WTC11 (cell line): ENCODE data around the gene SLC25A25. TPM values are rescaled to one million over a fixed set of nuclear protein-coding genes. Genes with fewer than 3 reads are reported as not detected.

Experiments
- ATAC-seq: fragments of 200-7000 bp; cut with Tn5 transposase; 2 replicates; pipeline ENCODE4 v1.10.0; 2021; ENCODE audit warnings: mild to moderate bottlenecking, moderate library complexity
- CTCF ChIA-PET: fragments of 300-600 bp; sonication (Branson Sonifier 250); formaldehyde crosslinking; loops from one replicate; lab custom pipeline; 2021; ENCODE audit warnings: antibody characterized with exemption; lab: Charles Lee
- POLR2A ChIA-PET: fragments of 350-600 bp; sonication (Branson Sonifier 250); formaldehyde crosslinking; loops from one replicate; lab custom pipeline; 2021; ENCODE audit warnings: antibody characterized with exemption; lab: Charles Lee
- DNase-seq: peaks from one replicate; pipeline ENCODE4 v3.0.0; 2021; ENCODE audit warnings: low spot score
- H3K27ac Mint-ChIP-seq: 2 replicates; pipeline ENCODE4 v1.8.0; 2021; ENCODE audit warnings: mixed read lengths
- H3K27me3 Mint-ChIP-seq: 2 replicates; pipeline ENCODE4 v1.8.0; 2021; ENCODE audit warnings: low read depth, mild to moderate bottlenecking, moderate library complexity, mixed read lengths
- H3K36me3 Mint-ChIP-seq: 2 replicates; pipeline ENCODE4 v1.8.0; 2021; ENCODE audit warnings: mixed read lengths
- H3K4me1 Mint-ChIP-seq: 2 replicates; pipeline ENCODE4 v1.8.0; 2022; ENCODE audit warnings: mixed read lengths
- H3K4me3 Mint-ChIP-seq: 2 replicates; pipeline ENCODE4 v1.8.0; 2021; ENCODE audit warnings: mild to moderate bottlenecking, moderate library complexity, mixed read lengths
- H3K9me3 Mint-ChIP-seq: 2 replicates; pipeline ENCODE4 v1.8.0; 2021; ENCODE audit warnings: mixed read lengths
- CDX4 ChIP-seq: fragments of 250-450 bp; sonication (Bioruptor Pico); IDR thresholded peaks from 2 replicates; pipeline ENCODE4 v1.9.0; 2021; ENCODE audit warnings: moderate library complexity, mild to moderate bottlenecking, inconsistent platforms, borderline replicate concordance
- ELF4 ChIP-seq: sonication (generic); formaldehyde crosslinking; IDR thresholded peaks from 2 replicates; pipeline ENCODE4 v1.8.1; 2022; ENCODE audit warnings: low read depth, mild to moderate bottlenecking, moderate library complexity, missing genetic modification reagents
- EMX1 ChIP-seq: fragments of 250-450 bp; sonication (Bioruptor Pico); IDR thresholded peaks from 2 replicates; pipeline ENCODE4 v1.8.0; 2021; ENCODE audit warnings: mild to moderate bottlenecking
- ESRRA ChIP-seq: sonication (generic); formaldehyde crosslinking; IDR thresholded peaks from 2 replicates; pipeline ENCODE4 v1.8.1; 2022; ENCODE audit warnings: mild to moderate bottlenecking, missing genetic modification reagents, borderline replicate concordance
- GTF2I ChIP-seq: fragments of 250-450 bp; sonication (Bioruptor Pico); conservative IDR thresholded peaks from 2 replicates; pipeline ENCODE4 v1.4.0; 2021; ENCODE audit warnings: mild to moderate bottlenecking
- JAZF1 ChIP-seq: fragments of 250-450 bp; sonication (Bioruptor Pico); IDR thresholded peaks from 2 replicates; pipeline ENCODE4 v1.9.0; 2021; ENCODE audit warnings: moderate library complexity, mild to moderate bottlenecking, inconsistent platforms
- NFE2L1 ChIP-seq: sonication (generic); formaldehyde crosslinking; IDR thresholded peaks from 2 replicates; pipeline ENCODE4 v1.8.1; 2023; ENCODE audit warnings: missing genetic modification reagents
- NR3C1 ChIP-seq: sonication (generic); formaldehyde crosslinking; conservative IDR thresholded peaks from 2 replicates; pipeline ENCODE4 v1.8.1; 2023; ENCODE audit warnings: low read depth, mild to moderate bottlenecking, missing genetic modification reagents
- SMAD4 ChIP-seq: sonication (generic); formaldehyde crosslinking; IDR thresholded peaks from 2 replicates; pipeline ENCODE4 v1.8.0; 2022; ENCODE audit warnings: mild to moderate bottlenecking, missing genetic modification reagents
- TEAD1 ChIP-seq: sonication (generic); formaldehyde crosslinking; IDR thresholded peaks from 2 replicates; pipeline ENCODE4 v1.8.0; 2022; ENCODE audit warnings: mild to moderate bottlenecking, missing genetic modification reagents
- ZNF232 ChIP-seq: sonication (generic); formaldehyde crosslinking; IDR thresholded peaks from 2 replicates; pipeline ENCODE4 v1.8.0; 2022; ENCODE audit warnings: mild to moderate bottlenecking, missing genetic modification reagents
- ZNF416 ChIP-seq: fragments of 250-450 bp; sonication (Bioruptor Pico); IDR thresholded peaks from 2 replicates; pipeline ENCODE4 v1.9.0; 2021; ENCODE audit warnings: mild to moderate bottlenecking, inconsistent platforms
- total RNA-seq: library from RNA; stranded (reverse); gene quantifications from 3 replicates; pipeline ENCODE4 v1.2.3, GENCODE V29; 2021
- TF ChIP-seq, protein P1 (sequence below): fragments of 250-450 bp; sonication (Bioruptor Pico); IDR thresholded peaks from 2 replicates; pipeline ENCODE4 v1.9.0; 2021; ENCODE audit warnings: mild to moderate bottlenecking, borderline replicate concordance
- TF ChIP-seq, protein P2 (sequence below): fragments of 250-450 bp; sonication (Bioruptor Pico); conservative IDR thresholded peaks from 2 replicates; pipeline ENCODE4 v1.9.0; 2021; ENCODE audit warnings: mild to moderate bottlenecking
- TF ChIP-seq, protein P3 (sequence below): sonication (generic); formaldehyde crosslinking; conservative IDR thresholded peaks from 2 replicates; pipeline ENCODE4 v1.8.1; 2022; ENCODE audit warnings: mild to moderate bottlenecking, missing genetic modification reagents

SLC25A25 gene
- total RNA-seq, 1 experiment from 2014 or later: 17.4 TPM

- peaks cover 3% of the 10 kb centered on the region for H3K4me1 Mint-ChIP-seq
- H3K27ac Mint-ChIP-seq: no peak overlapping the region
- CTCF ChIA-PET: interaction anchor here (1.0 to 1.7 kb wide), 2 partner anchors 15 to 68 kb away, joined by 3 to 5 read pairs; no protein-coding TSS in a partner anchor
- H3K27me3 Mint-ChIP-seq: no peaks in the 10 kb centered on the region
- ATAC-seq (no peak), DNase-seq (no peak)
- TF ChIP-seq CDX4 (CRISPR knock-in tag) (no peak), TEAD1 (no peak), GTF2I (CRISPR knock-in tag) (no peak), ZNF416 (no peak), ELF4 (CRISPR knock-in tag) (no peak), NFE2L1 (CRISPR knock-in tag) (no peak), EMX1 (CRISPR knock-in tag) (no peak), JAZF1 (no peak), ESRRA (CRISPR knock-in tag) (no peak), SMAD4 (CRISPR knock-in tag) (no peak), ZNF232 (CRISPR knock-in tag) (no peak)
- TF ChIP-seq, protein P1, sequence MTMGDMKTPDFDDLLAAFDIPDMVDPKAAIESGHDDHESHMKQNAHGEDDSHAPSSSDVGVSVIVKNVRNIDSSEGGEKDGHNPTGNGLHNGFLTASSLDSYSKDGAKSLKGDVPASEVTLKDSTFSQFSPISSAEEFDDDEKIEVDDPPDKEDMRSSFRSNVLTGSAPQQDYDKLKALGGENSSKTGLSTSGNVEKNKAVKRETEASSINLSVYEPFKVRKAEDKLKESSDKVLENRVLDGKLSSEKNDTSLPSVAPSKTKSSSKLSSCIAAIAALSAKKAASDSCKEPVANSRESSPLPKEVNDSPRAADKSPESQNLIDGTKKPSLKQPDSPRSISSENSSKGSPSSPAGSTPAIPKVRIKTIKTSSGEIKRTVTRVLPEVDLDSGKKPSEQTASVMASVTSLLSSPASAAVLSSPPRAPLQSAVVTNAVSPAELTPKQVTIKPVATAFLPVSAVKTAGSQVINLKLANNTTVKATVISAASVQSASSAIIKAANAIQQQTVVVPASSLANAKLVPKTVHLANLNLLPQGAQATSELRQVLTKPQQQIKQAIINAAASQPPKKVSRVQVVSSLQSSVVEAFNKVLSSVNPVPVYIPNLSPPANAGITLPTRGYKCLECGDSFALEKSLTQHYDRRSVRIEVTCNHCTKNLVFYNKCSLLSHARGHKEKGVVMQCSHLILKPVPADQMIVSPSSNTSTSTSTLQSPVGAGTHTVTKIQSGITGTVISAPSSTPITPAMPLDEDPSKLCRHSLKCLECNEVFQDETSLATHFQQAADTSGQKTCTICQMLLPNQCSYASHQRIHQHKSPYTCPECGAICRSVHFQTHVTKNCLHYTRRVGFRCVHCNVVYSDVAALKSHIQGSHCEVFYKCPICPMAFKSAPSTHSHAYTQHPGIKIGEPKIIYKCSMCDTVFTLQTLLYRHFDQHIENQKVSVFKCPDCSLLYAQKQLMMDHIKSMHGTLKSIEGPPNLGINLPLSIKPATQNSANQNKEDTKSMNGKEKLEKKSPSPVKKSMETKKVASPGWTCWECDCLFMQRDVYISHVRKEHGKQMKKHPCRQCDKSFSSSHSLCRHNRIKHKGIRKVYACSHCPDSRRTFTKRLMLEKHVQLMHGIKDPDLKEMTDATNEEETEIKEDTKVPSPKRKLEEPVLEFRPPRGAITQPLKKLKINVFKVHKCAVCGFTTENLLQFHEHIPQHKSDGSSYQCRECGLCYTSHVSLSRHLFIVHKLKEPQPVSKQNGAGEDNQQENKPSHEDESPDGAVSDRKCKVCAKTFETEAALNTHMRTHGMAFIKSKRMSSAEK (CRISPR knock-in tag): no peak
- TF ChIP-seq, protein P2, sequence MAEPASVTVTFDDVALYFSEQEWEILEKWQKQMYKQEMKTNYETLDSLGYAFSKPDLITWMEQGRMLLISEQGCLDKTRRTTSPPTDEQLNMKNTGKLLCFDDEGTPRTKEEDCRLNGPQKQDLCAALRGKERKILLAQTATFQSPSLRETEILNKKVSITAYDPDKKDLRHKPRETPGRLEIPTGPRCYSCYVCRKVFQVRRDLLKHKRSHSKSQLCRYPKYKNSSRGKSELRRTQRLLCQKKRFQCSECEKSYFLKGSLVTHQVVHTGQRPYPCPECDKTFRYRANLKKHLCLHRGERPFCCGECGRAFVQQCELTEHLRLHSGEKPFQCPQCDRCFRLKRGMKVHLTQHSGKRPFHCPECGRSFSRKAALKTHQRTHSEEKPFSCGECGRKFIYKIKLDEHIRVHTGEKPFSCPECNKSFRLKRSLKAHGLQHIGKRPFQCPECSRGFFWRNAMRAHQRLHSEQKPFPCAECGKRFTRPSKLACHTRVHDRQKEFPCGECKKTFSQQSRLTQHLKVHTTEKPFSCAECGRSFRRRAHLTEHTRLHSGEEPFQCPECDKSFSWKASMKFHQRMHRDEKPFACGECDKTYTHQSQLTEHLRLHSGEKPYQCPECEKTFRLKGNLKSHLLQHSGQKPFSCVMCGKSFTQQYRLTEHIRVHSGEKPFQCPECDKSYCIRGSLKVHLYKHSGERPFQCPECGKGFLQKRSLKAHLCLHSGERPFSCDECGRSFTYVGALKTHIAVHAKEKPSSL (CRISPR knock-in tag): no peak
- no peak overlapping the region for H3K4me3 Mint-ChIP-seq
- H3K9me3 Mint-ChIP-seq: peaks cover 3% of the 10 kb centered on the region; the same call in 1 of the 2 replicates
- POLR2A ChIA-PET: no interaction called here
- no peaks in the 10 kb centered on the region for H3K36me3 Mint-ChIP-seq
Observed at GRCh38 chr9:128049843-128050242, 18.2 kb upstream of the SLC25A25 start.

- H3K27ac Mint-ChIP-seq: no peak overlapping the region
- ChIA-PET CTCF (interaction anchor here (0.6 to 2.3 kb wide), 7 partner anchors 15 to 223 kb away, joined by 3 to 11 read pairs (median 3); partner anchors contain the start of gene NAIF1), POLR2A (no interaction called here)
- TF ChIP-seq, protein P3, sequence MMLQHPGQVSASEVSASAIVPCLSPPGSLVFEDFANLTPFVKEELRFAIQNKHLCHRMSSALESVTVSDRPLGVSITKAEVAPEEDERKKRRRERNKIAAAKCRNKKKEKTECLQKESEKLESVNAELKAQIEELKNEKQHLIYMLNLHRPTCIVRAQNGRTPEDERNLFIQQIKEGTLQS: no peak
- TF ChIP-seq NR3C1 (CRISPR knock-in tag): no peak
- H3K4me3 Mint-ChIP-seq: no peak overlapping the region
- H3K27me3 Mint-ChIP-seq: no peaks in the 10 kb centered on the region
- DNase-seq: no peak
- ATAC-seq: no peak
- no peaks in the 10 kb centered on the region for H3K36me3 Mint-ChIP-seq
- peaks cover 20% of the 10 kb centered on the region for H3K4me1 Mint-ChIP-seq
- H3K9me3 Mint-ChIP-seq: peaks cover 3% of the 10 kb centered on the region; the same call in 1 of the 2 replicates
Observed at GRCh38 chr9:128051932-128052709, 15.9 kb upstream of the SLC25A25 start.
